ENCODE data around the gene SCAMP4. TPM values are rescaled to one million over a fixed set of nuclear protein-coding genes. Genes with fewer than 3 reads are reported as not detected.

SCAMP4 gene
- total RNA-seq, 1 donor from 2014 or later, result 26.6 TPM

DNA sequence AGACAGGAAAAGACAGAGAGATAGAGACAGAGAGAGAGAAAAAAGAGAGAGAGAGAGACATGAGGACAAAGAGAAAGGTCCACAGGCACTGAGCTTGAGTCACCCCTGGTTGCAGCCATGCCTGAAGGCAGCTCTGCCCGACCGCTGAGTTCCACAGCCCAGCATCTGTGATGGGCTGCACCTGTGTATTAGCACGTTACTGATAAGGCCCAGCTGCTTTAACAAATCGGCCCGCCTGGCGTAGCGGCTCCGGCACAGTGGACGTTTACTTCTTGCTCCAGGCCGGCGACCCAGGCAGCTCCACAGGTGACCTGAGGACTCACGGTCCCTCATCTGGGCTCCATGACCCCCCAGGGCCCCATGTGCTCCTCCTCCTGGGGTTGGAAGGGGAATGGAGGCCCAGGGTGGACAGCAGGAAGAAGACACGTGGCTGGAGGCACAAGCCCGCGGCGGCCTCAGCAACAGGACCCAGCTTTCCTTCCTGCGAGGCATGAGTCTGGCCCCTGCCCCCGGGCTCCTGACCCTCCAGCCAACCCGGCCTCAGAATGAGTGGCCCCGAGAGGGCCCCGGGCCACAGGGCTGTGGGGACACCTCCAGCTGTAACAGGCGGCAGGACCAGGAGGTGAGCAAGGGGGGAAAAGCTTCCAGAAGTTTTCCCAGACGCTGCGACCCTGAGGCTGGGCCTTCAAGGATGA is 31.9 kb downstream of the SCAMP4 start:
- no peak for DNase-seq (ENCODE audit: low read depth in 2 of 2)

- no peak for DNase-seq (ENCODE audit: low read depth in 2 of 2)
Observed at GRCh38 chr19:1938071-1938470, 32.9 kb downstream of the SCAMP4 start.

DNA sequence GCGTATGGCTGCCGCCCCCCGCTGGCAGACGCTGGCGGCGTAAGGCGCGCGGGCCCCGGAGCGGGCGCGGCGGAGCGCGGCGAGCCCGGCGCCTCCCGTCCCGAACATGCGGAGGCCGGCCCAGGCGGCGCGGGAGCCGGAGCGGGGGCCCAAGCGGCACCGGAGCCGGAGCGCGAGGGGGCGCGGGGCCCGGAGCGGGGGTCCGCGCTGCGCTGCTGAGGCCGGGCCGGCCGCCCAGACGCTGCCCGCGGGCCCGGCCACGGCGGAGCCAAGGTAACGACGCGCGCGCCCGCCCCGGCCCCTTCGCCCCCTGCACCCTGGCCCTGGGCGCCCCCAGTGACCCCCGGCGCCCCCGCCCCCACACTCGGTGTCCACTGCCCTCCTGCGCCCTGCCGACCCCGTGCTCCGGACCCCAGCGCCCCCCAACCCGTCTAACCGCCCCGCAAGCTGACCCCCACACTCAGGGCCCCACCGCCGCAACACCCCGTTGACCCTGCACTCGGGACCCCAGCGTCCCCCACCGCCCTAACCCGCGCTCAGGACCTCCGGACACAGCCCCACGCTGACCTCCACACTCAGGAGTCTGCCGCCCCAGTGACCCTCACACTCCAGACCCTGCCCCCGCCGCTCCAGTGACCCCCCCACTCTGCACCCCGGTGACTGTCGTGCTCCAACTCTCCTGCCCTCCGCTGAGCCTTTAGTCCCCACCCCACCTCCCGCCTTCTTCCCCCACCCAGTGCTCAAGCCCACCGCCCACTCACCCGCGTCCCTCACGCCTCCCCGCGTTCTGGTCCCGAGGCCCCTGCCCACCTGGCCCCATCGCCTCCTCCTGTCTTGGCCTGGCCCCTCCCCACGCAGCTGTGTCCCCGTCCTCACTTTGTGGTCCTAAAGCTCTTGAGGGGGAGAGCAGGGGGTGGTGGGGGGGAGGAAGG is 36.2 kb downstream of the SCAMP4 start, which contains the start of gene CSNK1G2:
Gene CSNK1G2, plus strand, starts transcription at position 27 of the 932 bp plus-strand sequence. CDS start 28,601 bp downstream, outside the sequence.
- DNase-seq (ENCODE audit: low read depth in 2 of 2), result no peak

- peak; percentile 79 to 82 for DNase-seq (ENCODE audit: low read depth in 2 of 2)
Observed at GRCh38 chr19:1942078-1942933, 37.1 kb downstream of the SCAMP4 start.

- peak in 1 of 2 donors; percentile 37 for DNase-seq (ENCODE audit: low read depth in 2 of 2)
Observed at GRCh38 chr19:1942934-1943555, 37.8 kb downstream of the SCAMP4 start.

DNA sequence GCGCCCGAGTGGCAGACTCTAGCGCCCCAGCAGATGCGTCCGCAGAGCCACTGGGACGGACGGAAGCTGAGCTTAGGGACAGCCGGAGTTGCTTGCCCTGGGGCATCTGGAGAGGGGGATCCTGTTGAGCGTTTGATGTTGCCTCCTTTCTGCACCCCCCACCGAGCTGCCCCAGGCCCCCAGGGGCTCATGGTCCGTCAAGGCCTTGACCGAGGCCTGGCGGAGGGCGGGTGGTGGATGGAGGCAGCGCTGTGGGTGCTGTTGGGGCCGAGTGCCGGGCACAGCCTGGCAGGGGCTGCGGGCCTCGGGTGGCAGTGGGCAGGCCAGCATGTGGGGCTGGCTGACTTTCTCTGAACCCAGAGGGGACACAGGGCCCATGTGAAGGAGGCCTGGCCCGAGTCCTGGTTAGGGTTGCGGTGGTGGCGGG is 38.5 kb downstream of the SCAMP4 start:
- DNase-seq (ENCODE audit: low read depth in 2 of 2), result no peak

- no peak for DNase-seq (ENCODE audit: low read depth in 2 of 2)
Observed at GRCh38 chr19:1944088-1944915, 39.1 kb downstream of the SCAMP4 start.

- DNase-seq (ENCODE audit: low read depth in 2 of 2), result no peak
Observed at GRCh38 chr19:1944916-1945561, 39.8 kb downstream of the SCAMP4 start.

- peak; percentile 23 to 65 for DNase-seq (ENCODE audit: low read depth in 2 of 2)
Observed at GRCh38 chr19:1945899-1946298, 40.7 kb downstream of the SCAMP4 start.

DNA sequence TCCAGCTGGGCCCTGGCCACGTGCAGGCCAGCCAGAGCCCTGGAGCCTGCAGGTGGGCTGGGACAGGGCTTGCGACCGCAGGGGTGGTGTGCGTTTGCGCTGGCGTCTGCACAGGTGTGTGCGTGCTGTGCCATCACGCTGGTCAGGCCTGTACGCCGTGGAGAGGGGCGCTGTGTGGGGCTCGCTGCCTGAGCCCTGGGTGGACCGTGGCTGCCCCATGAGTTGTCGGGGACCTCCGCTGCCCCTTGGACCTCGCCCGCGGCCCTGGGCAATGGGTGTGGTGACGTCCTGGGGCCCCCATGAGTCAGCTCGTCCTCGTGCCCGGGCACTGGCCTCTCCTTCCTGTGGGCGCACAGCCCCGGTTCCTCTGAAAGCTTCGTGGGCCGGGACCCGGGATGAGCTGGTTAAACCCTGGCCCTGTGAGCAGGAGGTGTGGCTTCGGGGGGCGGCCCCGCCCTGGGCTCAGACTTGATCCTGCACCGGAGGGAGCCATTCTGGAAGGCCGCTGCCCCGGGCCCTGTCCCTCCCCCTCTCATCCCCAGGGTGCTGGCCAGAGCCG is 42.5 kb downstream of the SCAMP4 start:
- DNase-seq (ENCODE audit: low read depth in 2 of 2), result no peak

- DNase-seq (ENCODE audit: low read depth in 2 of 2), result no peak
Observed at GRCh38 chr19:1949304-1950101, 44.3 kb downstream of the SCAMP4 start.

DNA sequence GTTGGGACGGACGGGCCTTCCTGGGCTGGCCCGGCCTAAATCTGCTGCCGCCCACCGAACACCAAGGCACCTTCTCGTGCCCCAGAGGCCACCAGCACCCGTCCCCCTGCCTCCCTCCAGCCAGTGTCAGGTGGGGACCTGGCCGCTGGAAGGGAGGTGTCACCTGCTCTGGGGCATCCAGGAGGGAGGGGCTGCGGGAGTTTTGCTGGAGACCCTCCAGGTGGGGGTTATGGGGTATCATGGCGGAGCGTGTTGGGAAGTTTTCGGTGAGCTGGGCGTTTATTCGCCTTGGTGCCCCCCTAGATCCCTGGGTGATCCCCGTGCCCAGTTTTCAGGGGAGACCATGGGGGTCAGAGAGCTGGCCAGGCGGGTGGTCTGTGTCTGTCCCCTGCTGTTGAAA is 45.4 kb downstream of the SCAMP4 start:
- no peak for DNase-seq (ENCODE audit: low read depth in 2 of 2)

- DNase-seq (ENCODE audit: low read depth in 2 of 2), result no peak
Observed at GRCh38 chr19:1952635-1953034, 47.4 kb downstream of the SCAMP4 start.

DNA sequence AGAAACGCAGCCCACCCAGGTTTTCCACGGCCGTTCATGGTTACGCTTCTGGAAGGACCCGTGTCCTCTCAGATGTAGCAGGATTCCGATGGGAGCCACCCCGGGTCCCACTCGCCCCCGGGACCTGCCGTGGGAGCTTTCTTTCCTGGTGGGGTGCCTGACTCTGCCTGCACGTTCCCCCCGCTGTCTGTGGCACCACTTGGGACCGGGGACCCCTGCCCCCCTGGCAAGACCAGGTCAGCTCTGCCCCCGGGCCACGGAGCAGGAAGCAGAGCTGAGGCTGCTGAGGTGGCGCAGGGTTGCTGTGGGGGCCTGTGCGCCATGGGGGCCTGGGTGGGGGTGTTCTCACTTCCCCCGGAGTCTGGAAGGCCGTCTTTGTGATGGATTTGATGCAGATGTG is 47.8 kb downstream of the SCAMP4 start:
- no peak for DNase-seq (ENCODE audit: low read depth in 2 of 2)

DNA sequence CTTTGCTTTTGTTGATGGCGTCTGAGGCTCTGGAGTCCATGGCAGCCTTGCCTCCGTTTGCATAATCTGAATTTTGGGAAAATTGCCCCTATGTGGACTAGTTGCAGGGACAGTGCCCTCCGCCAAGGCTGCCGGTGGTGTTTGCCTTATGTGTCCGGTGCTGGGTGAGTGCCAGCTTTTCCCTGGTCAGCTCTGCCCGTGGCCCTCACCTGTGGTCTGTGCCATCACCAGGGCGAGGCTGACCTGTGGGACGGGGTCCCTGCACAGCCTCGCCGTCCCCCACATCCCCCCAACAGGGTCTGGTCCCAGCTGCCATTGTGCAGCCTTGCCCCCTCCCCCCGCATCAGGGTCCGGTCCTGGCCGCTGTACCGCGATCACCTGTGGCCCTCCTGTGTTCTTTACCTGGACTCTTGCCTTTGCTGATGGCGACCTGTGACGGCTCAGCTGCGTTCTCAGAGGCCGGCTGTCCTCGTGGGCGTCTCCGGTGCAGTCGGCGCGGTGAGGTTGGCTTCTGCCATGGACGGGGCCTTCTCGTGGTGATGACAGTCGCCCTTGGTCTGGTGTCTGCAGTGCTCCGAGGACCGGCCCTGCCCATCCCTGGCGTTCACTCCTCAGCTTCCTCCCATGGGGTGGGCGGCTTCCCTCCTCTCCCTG is 48.4 kb downstream of the SCAMP4 start:
- DNase-seq (ENCODE audit: low read depth in 2 of 2), result no peak

- DNase-seq (ENCODE audit: low read depth in 2 of 2), result no peak
Observed at GRCh38 chr19:1954532-1954933, 49.3 kb downstream of the SCAMP4 start.

DNA sequence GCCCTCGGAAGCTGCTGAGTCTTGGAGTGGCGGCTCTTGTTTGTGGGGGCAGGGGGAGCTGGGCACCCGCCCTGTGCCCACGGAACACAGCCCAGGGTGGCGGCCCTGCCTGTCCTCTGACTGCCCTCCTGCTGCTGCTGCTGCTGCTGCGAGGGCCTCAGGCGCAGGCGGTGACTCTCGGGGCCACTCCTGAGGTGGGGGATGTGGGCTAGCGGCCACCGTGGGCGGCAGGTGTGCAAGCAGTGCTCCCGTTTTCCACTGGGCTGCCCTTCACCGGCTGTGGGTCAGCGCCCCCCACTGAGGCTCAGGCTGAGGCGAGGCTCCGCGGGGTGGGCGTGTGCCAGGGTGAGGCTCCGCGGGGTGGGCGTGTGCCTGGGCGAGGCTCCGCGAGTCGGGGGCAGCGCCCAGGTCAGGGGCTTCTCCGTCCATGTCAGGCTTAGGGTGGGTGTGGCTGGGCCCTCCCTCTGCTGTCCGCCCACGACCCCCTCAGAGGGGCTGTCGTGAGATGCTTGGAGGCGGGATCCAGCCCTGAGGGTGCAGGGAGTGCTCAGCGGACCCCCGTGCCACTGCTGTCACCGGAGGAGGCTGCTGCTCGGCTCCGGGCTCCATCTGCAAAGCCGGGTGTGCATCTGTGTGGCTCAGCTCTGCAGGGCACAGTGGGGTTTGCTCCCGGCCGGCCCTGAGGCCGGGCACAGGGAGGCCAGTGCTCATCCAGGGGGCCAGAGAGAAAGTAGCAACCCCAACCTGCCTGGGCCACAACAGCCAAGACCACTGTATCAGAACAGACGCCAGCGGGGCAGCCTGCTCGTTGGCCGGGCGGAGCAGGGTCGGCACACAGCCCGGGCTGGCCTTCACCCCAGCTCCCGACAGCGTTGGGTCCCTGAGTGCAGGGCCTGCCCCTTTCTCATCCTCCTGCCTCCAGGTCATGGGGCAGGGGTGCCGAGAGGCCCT is 50.2 kb downstream of the SCAMP4 start:
- no peak for DNase-seq (ENCODE audit: low read depth in 2 of 2)

Measured in lung microvascular endothelial cell (primary cell).